ENCODE results near the gene ROBO1.

ROBO1 gene

GRCh38 chr3:79148786-79149185 is 619.0 kb downstream of the ROBO1 start:
- no peak for DNase-seq

GRCh38 chr3:79146024-79146423 is 621.8 kb downstream of the ROBO1 start:
- DNase-seq, result no peak

- DNase-seq, result no peak
Observed at GRCh38 chr3:79140708-79141107, 627.1 kb downstream of the ROBO1 start.

GRCh38 chr3:79139395-79140068 is 628.3 kb downstream of the ROBO1 start:
- peak; percentile 19 for DNase-seq

DNA sequence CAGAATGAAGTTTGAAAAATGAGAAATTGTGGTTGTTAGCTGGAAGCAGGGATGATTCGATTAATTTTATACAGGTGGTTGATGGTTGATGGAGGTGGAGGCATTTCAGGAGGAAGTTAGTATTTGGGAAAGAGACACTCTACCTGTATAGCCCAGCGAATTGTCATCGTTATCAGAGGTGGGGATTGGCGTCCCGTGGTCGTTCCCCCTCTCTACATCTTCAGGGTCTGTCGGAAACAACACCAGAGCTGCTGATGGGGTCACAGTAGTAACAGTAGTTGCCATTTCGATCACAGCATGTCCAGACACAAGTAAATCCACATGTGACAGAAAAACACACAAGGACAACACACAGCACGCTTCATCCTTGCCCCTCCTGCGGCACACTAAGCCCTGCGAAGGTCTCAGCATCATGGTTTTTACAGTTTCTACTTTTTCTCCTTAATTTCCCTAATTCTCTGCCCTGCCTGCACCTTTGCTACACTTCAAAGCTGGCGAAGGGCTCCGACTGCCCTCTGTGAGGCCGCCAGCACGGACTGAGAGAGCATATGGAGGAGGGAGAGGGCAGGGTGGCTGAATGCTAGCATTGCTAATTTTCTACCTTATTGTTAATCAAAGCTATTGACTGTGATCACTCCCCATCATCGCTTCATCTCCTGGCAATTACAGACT is 642.3 kb downstream of the ROBO1 start:
- no peak for DNase-seq

DNA sequence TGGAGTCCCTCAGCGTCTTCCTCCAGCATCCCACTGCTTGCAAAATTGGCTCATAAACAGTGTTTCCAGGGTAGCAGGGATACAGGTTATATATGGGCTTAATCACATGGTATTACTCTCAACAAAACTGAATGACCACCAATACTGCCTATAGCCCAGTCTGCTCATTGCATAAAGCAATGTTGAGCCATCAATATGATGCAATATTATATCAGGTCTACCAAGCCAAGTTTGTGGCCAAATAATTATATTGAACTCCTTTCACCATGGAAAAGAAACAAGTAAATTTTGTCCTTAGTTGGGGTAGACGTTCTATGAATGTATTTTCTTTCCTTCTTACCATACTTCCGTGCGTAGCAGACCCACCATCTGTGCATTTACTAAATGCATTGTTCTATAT is 652.3 kb downstream of the ROBO1 start:
- DNase-seq, result no peak

DNA sequence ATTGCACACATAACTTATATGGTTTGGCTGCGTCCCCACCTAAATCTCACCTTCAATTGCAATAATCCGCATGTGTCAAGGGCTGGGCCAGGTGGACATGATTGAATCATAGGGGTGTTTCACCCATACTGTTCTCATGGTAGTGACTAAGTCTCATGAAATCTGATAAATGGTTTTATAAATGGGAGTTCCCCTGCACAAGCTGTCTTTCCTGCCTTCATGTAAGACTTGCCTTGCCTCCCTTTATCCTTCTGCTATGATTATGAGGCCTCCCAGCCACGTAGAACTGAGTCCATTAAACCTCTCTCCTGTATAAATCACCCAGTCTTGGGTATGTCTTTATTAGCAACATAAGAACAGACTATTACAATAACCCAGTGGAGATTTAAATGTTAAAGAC is 653.9 kb downstream of the ROBO1 start:
- DNase-seq, result no peak

DNA sequence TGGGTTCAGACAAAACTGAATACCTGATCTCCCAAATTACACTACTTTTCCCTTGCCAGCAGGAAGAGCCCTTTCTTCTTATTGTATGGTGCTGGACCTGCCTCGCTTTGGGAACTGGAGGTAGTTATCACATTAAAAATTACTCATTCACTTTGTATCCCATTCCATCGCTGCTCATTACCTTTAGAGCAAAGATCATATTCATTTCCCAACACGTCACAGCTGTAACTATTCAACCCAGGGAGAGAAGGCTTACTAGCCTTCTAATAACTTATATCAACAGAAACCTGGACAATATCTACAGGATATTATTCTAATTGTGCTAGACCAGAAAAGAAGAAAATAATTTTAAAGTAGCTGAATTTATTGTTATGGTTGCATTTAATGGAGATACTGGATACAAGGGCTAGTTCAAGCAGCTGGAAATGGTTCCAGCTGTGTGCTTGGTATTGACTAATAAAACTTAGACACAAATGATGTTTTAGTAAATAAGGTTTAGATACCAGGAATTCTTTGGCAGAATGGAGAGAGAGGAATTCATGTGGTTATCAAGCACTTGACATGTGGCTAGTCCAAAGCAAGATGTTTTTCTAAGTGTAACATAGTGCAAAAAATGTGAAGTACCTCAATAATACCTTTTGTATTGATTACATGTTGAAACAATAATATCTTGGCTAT is 656.3 kb downstream of the ROBO1 start:
- no peak for DNase-seq

DNA sequence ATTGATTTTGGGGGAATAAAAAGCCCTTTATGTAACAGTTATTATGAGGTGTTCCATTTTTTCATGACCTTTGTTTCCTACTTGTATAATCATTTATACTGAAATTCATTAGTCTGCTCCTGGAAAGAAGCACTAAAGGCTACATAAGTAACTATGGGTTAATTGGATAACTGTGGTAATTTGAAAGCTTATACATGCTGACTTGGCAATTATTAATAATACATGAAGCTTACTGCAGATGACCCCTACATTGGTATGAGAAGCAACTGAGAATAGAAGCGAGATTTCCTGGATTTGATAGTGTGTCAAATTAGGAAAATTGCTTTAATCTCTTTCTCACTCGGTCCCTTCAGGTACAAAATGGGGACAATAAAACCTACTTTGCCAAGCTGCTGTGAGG is 658.0 kb downstream of the ROBO1 start:
- DNase-seq, result no peak

GRCh38 chr3:79103307-79103706 is 664.5 kb downstream of the ROBO1 start:
- no peak for DNase-seq

DNA sequence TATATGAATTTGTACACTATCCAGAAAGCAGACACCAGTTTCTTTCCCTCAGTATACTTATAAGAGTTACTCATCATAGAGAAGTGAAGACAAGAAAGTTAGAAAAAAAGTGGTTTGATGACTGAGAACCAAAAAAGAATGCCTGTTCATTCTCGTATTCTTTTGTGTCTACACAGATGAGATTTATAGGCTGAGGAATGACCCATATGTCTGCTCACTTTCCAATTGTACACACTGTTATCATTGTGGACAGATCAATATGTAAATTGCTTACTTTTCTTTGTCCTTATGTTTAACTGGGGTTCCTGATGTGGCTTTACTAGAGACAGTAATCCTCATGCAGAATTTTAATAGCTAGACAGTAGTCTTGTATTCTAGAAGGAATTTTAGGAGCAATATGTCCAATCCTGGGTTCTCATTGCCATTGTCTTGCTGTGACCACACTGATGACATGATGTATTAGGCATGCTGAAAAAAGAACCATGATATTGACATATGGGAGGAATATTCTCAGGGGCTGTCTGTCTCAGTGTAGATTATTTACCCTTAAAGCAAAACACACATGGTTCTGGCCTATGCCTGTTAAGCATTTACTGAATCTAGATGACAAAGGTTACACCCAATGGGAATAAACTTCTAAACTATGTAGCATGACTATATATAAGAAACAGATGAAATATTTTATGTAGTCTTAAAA is 669.7 kb downstream of the ROBO1 start:
- DNase-seq, result no peak

- no peak for DNase-seq
Observed at GRCh38 chr3:79094654-79095053, 673.1 kb downstream of the ROBO1 start.

DNA sequence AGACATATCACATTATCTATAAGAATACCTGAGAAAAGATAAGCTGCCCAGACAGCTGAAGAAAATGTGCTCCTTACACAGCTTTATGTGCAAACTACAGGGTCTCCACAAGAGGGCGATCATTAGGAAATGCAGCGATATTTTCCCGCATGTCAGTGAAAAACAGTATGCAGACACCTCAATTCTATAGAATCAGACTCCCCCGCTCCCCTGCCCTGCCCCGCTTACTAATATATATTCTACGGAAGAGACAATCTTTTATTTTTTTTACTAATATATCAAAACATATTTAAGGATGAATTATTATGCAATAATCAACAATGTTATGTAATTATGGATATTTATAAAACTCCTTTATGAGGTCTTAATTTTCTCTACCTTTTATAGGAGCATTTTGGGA is 681.3 kb downstream of the ROBO1 start:
- DNase-seq, result peak; percentile 6

DNA sequence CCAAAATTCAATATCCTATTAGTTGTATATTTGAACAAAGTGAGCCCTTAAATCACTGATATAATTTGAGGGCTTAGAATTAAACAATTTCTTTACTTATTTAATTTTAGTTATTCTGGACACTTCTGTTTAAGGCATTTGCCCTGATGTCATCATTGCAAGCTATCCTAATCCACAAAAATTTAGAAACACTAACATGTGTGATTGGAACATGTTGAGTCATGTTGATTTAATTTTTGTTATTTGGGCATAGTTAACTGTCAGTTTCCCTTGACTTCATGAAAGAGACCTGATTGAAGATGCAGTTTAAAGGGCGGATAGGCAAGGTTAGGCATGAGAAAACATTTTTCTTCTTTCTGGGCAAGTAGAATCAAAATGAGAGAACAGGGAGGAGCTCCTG is 682.6 kb downstream of the ROBO1 start:
- DNase-seq, result no peak

DNA sequence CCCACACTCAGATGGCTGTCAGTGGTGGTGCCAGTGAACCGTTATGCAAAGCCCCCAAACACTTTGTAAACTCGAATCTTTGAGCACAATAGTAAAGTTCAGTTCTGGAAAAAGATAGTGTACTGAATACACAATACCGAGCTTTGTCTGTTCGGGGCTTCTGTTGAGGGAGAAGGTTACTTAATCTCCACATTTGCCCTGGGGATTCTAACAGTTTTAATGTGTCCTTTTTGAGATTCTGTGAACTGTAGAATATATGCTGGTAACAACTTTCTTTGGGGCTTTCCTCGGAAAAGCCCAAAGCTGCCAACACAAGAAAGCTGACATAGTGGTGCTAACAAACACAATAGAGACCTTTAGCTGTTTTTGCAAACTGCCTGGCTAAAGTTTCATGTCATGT is 686.5 kb downstream of the ROBO1 start:
- no peak for DNase-seq

DNA sequence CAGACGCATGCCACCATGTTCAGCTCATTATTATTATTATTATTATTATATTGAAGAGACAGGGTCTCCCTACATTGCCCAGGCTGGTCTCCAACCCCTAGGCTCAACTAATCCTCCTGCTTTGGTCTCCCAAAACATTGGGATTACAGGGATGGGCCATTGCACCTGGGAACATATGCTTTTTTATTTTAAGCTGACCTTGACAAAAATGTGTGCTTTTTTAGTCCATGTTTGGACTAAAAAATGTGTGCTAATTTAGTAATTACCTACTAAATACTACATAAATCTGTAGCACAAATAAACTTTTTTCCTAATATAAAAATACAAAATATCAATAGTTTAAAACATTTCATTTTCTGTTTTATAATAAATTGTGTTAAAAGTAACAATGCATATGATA is 693.2 kb downstream of the ROBO1 start:
- DNase-seq, result no peak

- no peak for DNase-seq
Observed at GRCh38 chr3:79067734-79068133, 700.1 kb downstream of the ROBO1 start.

DNA sequence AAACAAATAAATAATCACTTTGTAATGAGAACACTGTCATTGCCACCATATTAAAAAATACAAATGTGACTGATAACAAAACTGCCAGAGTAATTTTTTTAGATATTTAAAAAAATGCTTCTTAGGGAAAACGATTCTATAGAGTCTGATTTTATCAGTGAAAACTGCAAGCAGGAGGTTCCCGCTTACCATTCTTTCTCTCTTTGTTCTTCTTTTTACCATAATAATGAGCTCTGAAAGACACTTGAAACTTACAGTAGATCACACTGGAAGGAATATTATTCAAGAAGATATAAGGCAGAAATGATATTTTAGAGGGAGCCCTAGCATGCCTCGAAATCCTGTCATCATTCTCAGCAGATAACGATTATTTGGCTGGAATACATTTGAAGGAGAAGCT is 701.3 kb downstream of the ROBO1 start:
- DNase-seq, result no peak

GRCh38 chr3:79063624-79064023 is 704.2 kb downstream of the ROBO1 start:
- DNase-seq, result no peak

DNA sequence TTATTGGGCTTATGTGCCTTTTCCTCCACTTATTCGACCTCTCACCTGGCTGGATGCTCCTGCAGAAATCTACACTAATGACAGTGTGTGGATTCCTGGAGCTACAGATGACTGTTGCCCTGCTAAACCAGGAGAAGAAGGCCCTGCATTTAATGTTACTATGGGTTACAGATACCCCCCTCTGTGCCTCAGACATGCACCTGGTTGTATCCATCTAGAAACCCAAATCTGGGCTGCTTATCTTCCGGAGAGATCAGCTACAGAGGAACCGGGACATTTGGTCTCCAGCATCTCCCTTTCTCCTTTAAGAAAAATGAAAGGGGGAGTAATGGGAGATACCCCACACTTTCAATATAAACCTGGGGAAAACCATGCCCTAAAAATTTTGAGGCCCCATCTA is 710.0 kb downstream of the ROBO1 start:
- DNase-seq, result no peak

- DNase-seq, result no peak
Observed at GRCh38 chr3:79056498-79056897, 711.3 kb downstream of the ROBO1 start.

DNA sequence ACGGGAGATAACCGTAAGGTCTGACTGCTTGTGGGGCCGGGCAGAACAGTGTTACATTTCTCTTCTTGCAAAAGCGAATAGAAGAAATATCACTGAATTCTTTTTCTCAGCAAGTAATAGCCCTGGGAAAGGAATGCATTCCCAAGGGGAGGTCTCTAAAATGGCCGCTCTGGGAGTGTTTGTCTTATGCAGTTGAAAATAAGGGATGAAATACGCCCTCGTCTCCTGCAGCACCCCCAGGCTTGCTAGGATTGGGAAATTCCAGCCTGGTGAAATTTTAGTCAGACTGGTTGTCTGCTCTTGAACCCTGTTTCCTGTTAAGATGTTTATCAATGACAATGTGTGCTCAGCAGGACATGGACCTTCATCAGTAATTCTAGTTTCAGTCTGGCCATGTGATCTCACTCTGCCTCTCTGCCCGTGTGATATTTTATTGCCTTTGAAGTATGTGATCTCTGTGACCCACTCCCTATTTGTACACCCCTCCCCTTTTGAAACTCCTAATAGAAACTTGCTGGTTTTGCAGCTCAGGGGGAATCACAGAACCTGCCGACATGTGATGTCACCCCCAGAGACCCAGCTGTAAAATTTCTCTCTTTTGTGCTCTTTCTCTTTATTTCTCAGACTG is 715.6 kb downstream of the ROBO1 start:
- no peak for DNase-seq

DNA sequence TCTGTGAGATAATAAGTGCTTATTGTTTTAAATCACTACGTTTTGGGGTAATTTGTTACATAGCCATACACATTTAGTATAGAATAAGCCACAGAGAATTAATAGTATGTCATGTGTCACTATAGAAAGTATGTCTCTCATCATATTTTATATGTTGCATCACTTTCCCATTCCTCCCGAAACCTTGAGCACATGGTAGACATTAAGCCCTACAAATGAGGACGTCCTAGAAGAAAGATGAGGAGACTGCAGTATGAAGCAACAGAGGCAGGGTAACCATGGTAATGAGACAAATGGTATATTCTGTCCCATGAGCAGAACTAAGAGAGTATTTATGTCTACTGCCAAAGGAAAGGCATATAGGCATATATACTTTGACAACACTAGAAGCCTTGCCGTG is 720.2 kb downstream of the ROBO1 start:
- DNase-seq, result no peak
